Activated T-cell treated with anti-CD3 and anti-CD28 coated beads, Interleukin-2, amount 50 U/mL, for 72 hours (primary cell): ENCODE measurements around the gene CYBA. TPM values are rescaled to one million over a fixed set of nuclear protein-coding genes. Genes with fewer than 3 reads are reported as not detected.

ENCODE experiments used
- ATAC-seq, 2 donors: fragments of 150-1000 bp; cut with Tn5 transposase; replicated peaks in 1 of 2; 2 replicates each; pipeline ENCODE4 v1.10.0; 2021; ENCODE audit warnings: moderate library complexity in 2 of 2, mild to moderate bottlenecking in 1 of 2
- DNase-seq, 2 donors: peaks; one replicate each; pipeline ENCODE4 v3.0.0; 2021 to 2022; ENCODE audit warnings: mixed read lengths in 1 of 2
- H3K27ac Mint-ChIP-seq: one replicate; pipeline ENCODE4 v1.8.0; 2022; ENCODE audit warnings: mild to moderate bottlenecking, moderate library complexity, mixed read lengths
- H3K27me3 Mint-ChIP-seq: one replicate; pipeline ENCODE4 v1.8.0; 2022; ENCODE audit warnings: low read depth, mixed read lengths
- H3K36me3 Mint-ChIP-seq, 2 donors: one replicate each; pipeline ENCODE4 v1.8.0; 2022; ENCODE audit warnings: mixed read lengths in 2 of 2, mild to moderate bottlenecking in 1 of 2; ENCODE audit not compliant: insufficient read depth in 2 of 2
- H3K4me1 Mint-ChIP-seq: one replicate; pipeline ENCODE4 v1.8.0; 2022; ENCODE audit warnings: low read depth, mixed read lengths
- H3K4me3 Mint-ChIP-seq, 2 donors: one replicate each; pipeline ENCODE4 v1.8.0; 2022; ENCODE audit warnings: mild to moderate bottlenecking in 2 of 2, mixed read lengths in 2 of 2, moderate library complexity in 2 of 2
- H3K9me3 Mint-ChIP-seq, 2 donors: one replicate each; pipeline ENCODE4 v1.8.0; 2022; ENCODE audit warnings: mixed read lengths in 2 of 2
- total RNA-seq, 2 donors: library from RNA; stranded (reverse); gene quantifications; one replicate each; pipeline ENCODE4 v1.2.3, GENCODE V29; 2022

Gene CYBA
- total RNA-seq, 2 donors from 2014 or later: 199 to 318 TPM

GRCh38 chr16:88597856-88598491 lies 52.9 kb downstream of the CYBA start:
- H3K36me3 Mint-ChIP-seq: peaks cover 3 to 29% of the 10 kb centered on the region in 2 donors
- no peak overlapping the region for H3K27ac Mint-ChIP-seq
- H3K27me3 Mint-ChIP-seq: no peaks in the 10 kb centered on the region
- ATAC-seq (no peak), DNase-seq (no peak)
- no peaks in the 10 kb centered on the region for H3K9me3 Mint-ChIP-seq
- peaks cover 12% of the 10 kb centered on the region for H3K4me1 Mint-ChIP-seq
- no peak overlapping the region for H3K4me3 Mint-ChIP-seq

- peak overlapping the region; percentile 70 for H3K27ac Mint-ChIP-seq
- peaks cover 5 to 31% of the 10 kb centered on the region in 2 donors for H3K36me3 Mint-ChIP-seq
- H3K9me3 Mint-ChIP-seq: no peaks in the 10 kb centered on the region
- ATAC-seq: peak; percentile 28 to 61
- peaks cover 24% of the 10 kb centered on the region for H3K4me1 Mint-ChIP-seq
- H3K27me3 Mint-ChIP-seq: no peaks in the 10 kb centered on the region
- H3K4me3 Mint-ChIP-seq: no peak overlapping the region
- DNase-seq: no peak
Observed at GRCh38 chr16:88596483-88596882, 54.4 kb downstream of the CYBA start.

GRCh38 chr16:88595921-88596320 lies 54.9 kb downstream of the CYBA start:
- no peak for DNase-seq
- ATAC-seq: no peak
- Mint-ChIP-seq H3K36me3 (peaks cover 6 to 30% of the 10 kb centered on the region in 2 donors), H3K4me3 (no peak overlapping the region), H3K9me3 (no peaks in the 10 kb centered on the region), H3K27ac (peak overlapping the region; percentile 10), H3K27me3 (no peaks in the 10 kb centered on the region), H3K4me1 (peaks cover 27% of the 10 kb centered on the region)

GRCh38 chr16:88595101-88595500 lies 55.8 kb downstream of the CYBA start:
- H3K9me3 Mint-ChIP-seq: no peaks in the 10 kb centered on the region
- H3K27me3 Mint-ChIP-seq: no peaks in the 10 kb centered on the region
- DNase-seq: no peak
- ATAC-seq: no peak
- peaks cover 6 to 32% of the 10 kb centered on the region in 2 donors for H3K36me3 Mint-ChIP-seq
- no peak overlapping the region for H3K27ac Mint-ChIP-seq
- no peak overlapping the region for H3K4me3 Mint-ChIP-seq
- peaks cover 27% of the 10 kb centered on the region for H3K4me1 Mint-ChIP-seq

GRCh38 chr16:88593910-88594309 lies 56.9 kb downstream of the CYBA start:
- Mint-ChIP-seq H3K27me3 (no peaks in the 10 kb centered on the region), H3K9me3 (no peaks in the 10 kb centered on the region), H3K4me3 (no peak overlapping the region), H3K4me1 (peaks cover 36% of the 10 kb centered on the region), H3K36me3 (peaks cover 10 to 33% of the 10 kb centered on the region in 2 donors), H3K27ac (no peak overlapping the region)
- no peak for ATAC-seq
- no peak for DNase-seq

GRCh38 chr16:88593489-88593888 lies 57.4 kb downstream of the CYBA start:
- H3K27ac Mint-ChIP-seq: peak overlapping the region; percentile 48
- DNase-seq (no peak), ATAC-seq (no peak)
- H3K36me3 Mint-ChIP-seq: peaks cover 10 to 33% of the 10 kb centered on the region in 2 donors
- H3K4me3 Mint-ChIP-seq: no peak overlapping the region
- H3K4me1 Mint-ChIP-seq: peaks cover 40% of the 10 kb centered on the region
- H3K27me3 Mint-ChIP-seq: no peaks in the 10 kb centered on the region
- H3K9me3 Mint-ChIP-seq: no peaks in the 10 kb centered on the region

Other genes with a start within 250 kb of the CYBA start
- gene ZFPM1, start 197.8 kb downstream of the CYBA start, total RNA-seq: 10 to 100 TPM; 12.2 to 13.8 TPM
- 10 to 100 TPM; 88.7 to 99.0 TPM for gene ZC3H18, start 80.7 kb downstream of the CYBA start, total RNA-seq
- gene IL17C, start 12.5 kb downstream of the CYBA start, total RNA-seq: under 1 TPM in 1 of 2 donors, not detected in 1; 0.41 TPM
- 10 to 100 TPM; 64.5 to 80.5 TPM for gene MVD, start 12.0 kb upstream of the CYBA start, total RNA-seq
- 10 to 100 TPM in 1 of 2 donors, 1 to 10 TPM in 1; 8.4 to 10.5 TPM for gene SNAI3, start 35.5 kb upstream of the CYBA start, total RNA-seq
- 10 to 100 TPM; 58.6 to 64.5 TPM for gene RNF166, start 55.4 kb upstream of the CYBA start, total RNA-seq
- 10 to 100 TPM; 25.9 to 34.9 TPM for gene CTU2, start 55.5 kb upstream of the CYBA start, total RNA-seq
- 100 to 1,000 TPM in 1 of 2 donors, 10 to 100 TPM in 1; 94.1 to 141 TPM for gene PIEZO1, start 134.2 kb upstream of the CYBA start, total RNA-seq
- 100 to 1,000 TPM; 167 to 172 TPM for gene CDT1, start 152.7 kb upstream of the CYBA start, total RNA-seq
- gene APRT, start 160.9 kb upstream of the CYBA start, total RNA-seq: 100 to 1,000 TPM; 116 to 139 TPM
- 10 to 100 TPM; 26.1 to 31.7 TPM for gene GALNS, start 205.9 kb upstream of the CYBA start, total RNA-seq
- 10 to 100 TPM; 32.0 to 35.2 TPM for gene TRAPPC2L, start 206.1 kb upstream of the CYBA start, total RNA-seq
- gene PABPN1L, start 215.6 kb upstream of the CYBA start, total RNA-seq: not detected